T-helper 1 cell treated with Interleukin-12 subunit alpha and Interleukin-12 subunit beta and Interleukin-4 antibody, amounts not matched to agents 30 ng/mL and 1 ng/mL, for 36 hours (primary cell): ENCODE results near the gene MYO1C. TPM values are rescaled to one million over a fixed set of nuclear protein-coding genes. Genes with fewer than 3 reads are reported as not detected.
"Not testable (repeated sequence)": the region's sequence is repeated elsewhere in the genome, so short reads cannot be mapped to it uniquely, and the experiment has no call there.

ENCODE experiments used
- intact Hi-C: fragments of 100-400 bp; cut with micrococcal nuclease; formaldehyde crosslinking; loops from one replicate; pipeline ENCODE4 v1.15.1; 2024
- total RNA-seq: library from RNA; stranded (reverse); gene quantifications from 2 replicates; pipeline ENCODE4 v1.2.3, GENCODE V29; 2022

The MYO1C gene
- total RNA-seq, 1 donor from 2014 or later = 43.3 TPM

- intact Hi-C loops = no loop called here
Observed at GRCh38 chr17:1431631-1432104, 60.8 kb downstream of the MYO1C start.

- intact Hi-C loops = no loop called here
Observed at GRCh38 chr17:1423456-1424135, 68.9 kb downstream of the MYO1C start.

GRCh38 chr17:1422885-1423284 lies 69.6 kb downstream of the MYO1C start:
- intact Hi-C loops = no loop called here

- intact Hi-C loops = no loop called here
Observed at GRCh38 chr17:1421470-1421869, 71.0 kb downstream of the MYO1C start.

- intact Hi-C loops = no loop called here
Observed at GRCh38 chr17:1420981-1421380, 71.5 kb downstream of the MYO1C start.

GRCh38 chr17:1420163-1420562 lies 72.3 kb downstream of the MYO1C start:
- intact Hi-C loops = no loop called here

GRCh38 chr17:1418476-1418875 lies 74.0 kb downstream of the MYO1C start:
- intact Hi-C loops = not testable (repeated sequence)

- intact Hi-C loops = no loop called here
Observed at GRCh38 chr17:1416414-1416813, 76.1 kb downstream of the MYO1C start.

GRCh38 chr17:1414634-1415033 lies 77.9 kb downstream of the MYO1C start:
- intact Hi-C loops = no loop called here

Other genes with a start within 250 kb of the MYO1C start
- not detected in 2 replicates for gene BHLHA9, start 222.2 kb downstream of the MYO1C start, total RNA-seq
- 1.2 TPM in 2 replicates for gene TRARG1, start 213.0 kb downstream of the MYO1C start, total RNA-seq
- 322 and 335 TPM in 2 replicates for gene YWHAE, start 92.5 kb downstream of the MYO1C start, total RNA-seq
- 20.7 and 21.8 TPM in 2 replicates for gene CRK, start 36.5 kb downstream of the MYO1C start, total RNA-seq
- 47.4 and 53.8 TPM in 2 replicates for gene INPP5K, start 23.9 kb upstream of the MYO1C start, total RNA-seq
- gene PITPNA, start 70.1 kb upstream of the MYO1C start, total RNA-seq = 64.2 and 64.8 TPM in 2 replicates
- gene SLC43A2, start 136.1 kb upstream of the MYO1C start, total RNA-seq = 0.32 and 0.56 TPM in 2 replicates
- gene SCARF1, start 153.0 kb upstream of the MYO1C start, total RNA-seq = 11.1 and 11.4 TPM in 2 replicates
- gene RILP, start 157.2 kb upstream of the MYO1C start, total RNA-seq = 7.5 and 7.7 TPM in 2 replicates
- 375 and 386 TPM in 2 replicates for gene PRPF8, start 192.2 kb upstream of the MYO1C start, total RNA-seq
- 0.17 and 0.20 TPM in 2 replicates for gene TLCD2, start 217.7 kb upstream of the MYO1C start, total RNA-seq
- gene WDR81, start 232.0 kb upstream of the MYO1C start, total RNA-seq = 58.4 and 59.3 TPM in 2 replicates